Lower leg skin (tissue), 4 donors: ENCODE measurements around the gene SIN3B. TPM values are rescaled to one million over a fixed set of nuclear protein-coding genes. Genes with fewer than 3 reads are reported as not detected.

ENCODE experiments used
- DNase-seq, 2 donors: peaks; one replicate each; pipeline ENCODE4 v3.0.0-alpha.2; 2019; ENCODE audit warnings: low spot score in 2 of 2
- H3K4me3 ChIP-seq: fragments of 200-600 bp; sonication (generic); 2 replicates; pipeline ENCODE4 v1.5.1; 2017; ENCODE audit warnings: mild to moderate bottlenecking, low read depth; ENCODE audit not compliant: poor library complexity, severe bottlenecking
- CTCF ChIP-seq, 3 donors: fragments of 450-650 bp; IDR thresholded peaks; one replicate each; pipeline ENCODE4 v1.5.1; 2016; ENCODE audit warnings: antibody characterized with exemption in 3 of 3, mild to moderate bottlenecking in 3 of 3, moderate library complexity in 2 of 3
- POLR2A ChIP-seq, 2 donors: fragments of 450-650 bp; IDR thresholded peaks; one replicate each; pipeline ENCODE4 v1.6.1; 2016 to 2017; ENCODE audit warnings: antibody characterized with exemption in 2 of 2, mild to moderate bottlenecking in 1 of 2, moderate library complexity in 1 of 2
- WGBS, 2 donors: methylation state at CpG; one replicate each; pipeline ENCODE4 v1.1.5; 2018; 5-methylcytosine and 5-hydroxymethylcytosine counted together
- intact Hi-C: fragments of 100-400 bp; cut with DNase I; formaldehyde crosslinking; loops from one replicate; pipeline ENCODE4 v1.15.0; 2023; ENCODE audit warnings: low total_unique reads
- total RNA-seq, 4 donors: library from RNA; depleted of rRNA; stranded (reverse); fragments of >200 nt; gene quantifications; one replicate each; pipeline ENCODE4 v1.1.0, GENCODE V29; 2016

The SIN3B gene
- total RNA-seq, 4 donors from 2014 or later, result 26.3 to 54.4 (median 40.1) TPM

GRCh38 chr19:16892868-16893685 lies 63.9 kb downstream of the SIN3B start:
- WGBS, 2 donors, result 71 to 88% methylated on average over 14 to 19 of the region's 19 CpGs
- no peak for DNase-seq
- no peak for TF ChIP-seq POLR2A (IDR thresholded peaks at IDR 0.05)
- no peak for TF ChIP-seq CTCF (IDR thresholded peaks at IDR 0.05)
- intact Hi-C loops, result no loop called here
- no peak overlapping the region for H3K4me3 ChIP-seq

GRCh38 chr19:16893686-16893989 lies 64.4 kb downstream of the SIN3B start:
- intact Hi-C loops, result no loop called here
- no peak overlapping the region for H3K4me3 ChIP-seq
- TF ChIP-seq POLR2A (IDR thresholded peaks at IDR 0.05) (no peak), CTCF (IDR thresholded peaks at IDR 0.05) (no peak)
- WGBS, 2 donors, result 50 to 57% methylated on average over 11 to 14 of the region's 14 CpGs
- DNase-seq, result no peak

GRCh38 chr19:16894080-16894479 lies 64.9 kb downstream of the SIN3B start:
- no peak for DNase-seq
- intact Hi-C loops, result no loop called here

GRCh38 chr19:16895467-16896145 lies 66.4 kb downstream of the SIN3B start:
- no peak overlapping the region for H3K4me3 ChIP-seq
- DNase-seq, result no peak
- intact Hi-C loops, result no loop called here
- 51% methylated on average over 26 to 29 of the region's 30 CpGs for WGBS, 2 donors
- TF ChIP-seq POLR2A (IDR thresholded peaks at IDR 0.05) (no peak), CTCF (IDR thresholded peaks at IDR 0.05) (no peak)

More at GRCh38 chr19:16894080-16894479, 64.9 kb downstream of the SIN3B start:
- WGBS, 2 donors, result 79 to 81% methylated on average over 6 to 7 of the region's 7 CpGs
- TF ChIP-seq CTCF (IDR thresholded peaks at IDR 0.05), result no peak
- no peak for TF ChIP-seq POLR2A (IDR thresholded peaks at IDR 0.05)
- no peak overlapping the region for H3K4me3 ChIP-seq

GRCh38 chr19:16896146-16897028 lies 67.2 kb downstream of the SIN3B start:
- 2 to 4% methylated on average over 26 to 49 of the region's 66 CpGs for WGBS, 2 donors
- DNase-seq, result no peak
- H3K4me3 ChIP-seq, result peak overlapping the region; percentile 54
- intact Hi-C loops, result no loop called here
- TF ChIP-seq CTCF (IDR thresholded peaks at IDR 0.05) (no peak), POLR2A (IDR thresholded peaks at IDR 0.05) (no peak)
